A549 (cell line): ENCODE measurements around the gene PRAMEF15. TPM values are rescaled to one million over a fixed set of nuclear protein-coding genes. Genes with fewer than 3 reads are reported as not detected.
A peak's percentile ranks its signal among the peaks of the same experiment; 100 is the strongest.
"Not testable (repeated sequence)": the region's sequence is repeated elsewhere in the genome, so short reads cannot be mapped to it uniquely, and the experiment has no call there.

Experiments used
- ATAC-seq, 2 experiments: fragments of 200-7000 bp in 1 of 2; fragments of >200 bp in 1 of 2; cut with Nextera tagmentation in 1 of 2; cut with Tn5 transposase in 1 of 2; 3 replicates each; pipeline versions ENCODE4 v1.8.0 to v1.9.1; 2018 to 2020; ENCODE audit warnings: mild to moderate bottlenecking in 1 of 2, moderate library complexity in 1 of 2
- CTCF ChIA-PET: fragments of 300-600 bp; sonication (Branson Sonifier 250); formaldehyde crosslinking; extraction: SDS; loops from one replicate; lab custom pipeline; 2021; ENCODE audit warnings: antibody characterized with exemption, inconsistent platforms; lab: Yijun Ruan, JAX
- POLR2A ChIA-PET: fragments of 350-600 bp; formaldehyde crosslinking; extraction: SDS; loops from one replicate; lab custom pipeline; 2021; ENCODE audit warnings: antibody characterized with exemption, inconsistent platforms; lab: Yijun Ruan, JAX
- DNase-seq, 2 experiments: peaks; one replicate each; pipeline versions ENCODE4 v3.0.0 to v3.0.0-alpha.2; 2011 to 2016; ENCODE audit warnings: low read depth in 1 of 2, low spot score in 1 of 2
- FAIRE-seq: peaks from 2 replicates; lab custom pipeline; 2011; peaks lifted over from hg19 to GRCh38; lab: Jason Lieb, UNC
- H3K27ac ChIP-seq, 2 experiments: fragments of >200 bp; sonication (Bioruptor Twin); formaldehyde crosslinking; 3 replicates each; pipeline ENCODE4 v1.5.1; 2016 to 2017
- H3K4me1 ChIP-seq: fragments of >200 bp; sonication (Bioruptor Twin); formaldehyde crosslinking; 3 replicates; pipeline ENCODE4 v1.6.1; 2016
- H3K4me2 ChIP-seq: fragments of >200 bp; sonication (Bioruptor Twin); formaldehyde crosslinking; 3 replicates; pipeline ENCODE4 v1.6.1; 2016
- H3K4me3 ChIP-seq: fragments of >200 bp; sonication (Bioruptor Twin); formaldehyde crosslinking; 3 replicates; pipeline ENCODE4 v1.5.1; 2016
- H3K9me3 ChIP-seq: fragments of >200 bp; sonication (Bioruptor Twin); formaldehyde crosslinking; 3 replicates; pipeline ENCODE4 v1.6.1; 2016
- WGBS: methylation state at CpG from one replicate; pipeline ENCODE4 v1.1.6; 2017; ENCODE audit errors: missing lambda C conversion rate; 5-methylcytosine and 5-hydroxymethylcytosine counted together
- polyA minus RNA-seq: library from RNA; depleted of rRNA, polyadenylated mRNA; stranded (reverse); fragments of >200 nt; gene quantifications from 2 replicates; pipeline ENCODE4 v1.2.3, GENCODE V29; 2011; rRNA and poly(A)+ RNA removed
- polyA plus RNA-seq, 4 experiments: library from polyadenylated mRNA; depleted of rRNA in 3 of 4; stranded (reverse); fragments of >200 nt; fragmentation: RNase III in 1 of 4; extraction: RNeasy Plus Mini Kit Qiagen cat#74134 plus additional on column Dnase treatment in 1 of 4; gene quantifications; 2 replicates in 3 of 4; 3 replicates in 1 of 4; pipeline ENCODE4 v1.2.3, GENCODE V29; 2011 to 2017

PRAMEF15 gene
- not detected in 2 replicates for polyA plus RNA-seq (2011; rRNA removed)
- not detected in 2 replicates for polyA plus RNA-seq (2012; cell fraction: cytosol; rRNA removed)
- not detected in 2 replicates for polyA plus RNA-seq (2012; cell fraction: nucleus; rRNA removed)
- polyA plus RNA-seq (2017; fragmentation: RNase III; extraction: RNeasy Plus Mini Kit Qiagen cat#74134 plus additional on column Dnase treatment): not detected in 3 replicates
- polyA minus RNA-seq: not detected in 2 replicates

GRCh38 chr1:13315281-13315680, at the start of gene PRAMEF15:
PRAMEF15 (plus strand) TSS chr1:13315581; CDS start chr1:13318408, 2,827 bp downstream.
- WGBS: 0% methylated on average over 4 of the region's 4 CpGs
- CTCF ChIA-PET, H3K9me3 ChIP-seq, H3K4me2 ChIP-seq, H3K27ac ChIP-seq, POLR2A ChIA-PET, ATAC-seq, H3K4me3 ChIP-seq, H3K4me1 ChIP-seq, FAIRE-seq, DNase-seq: not testable (repeated sequence)

DNA sequence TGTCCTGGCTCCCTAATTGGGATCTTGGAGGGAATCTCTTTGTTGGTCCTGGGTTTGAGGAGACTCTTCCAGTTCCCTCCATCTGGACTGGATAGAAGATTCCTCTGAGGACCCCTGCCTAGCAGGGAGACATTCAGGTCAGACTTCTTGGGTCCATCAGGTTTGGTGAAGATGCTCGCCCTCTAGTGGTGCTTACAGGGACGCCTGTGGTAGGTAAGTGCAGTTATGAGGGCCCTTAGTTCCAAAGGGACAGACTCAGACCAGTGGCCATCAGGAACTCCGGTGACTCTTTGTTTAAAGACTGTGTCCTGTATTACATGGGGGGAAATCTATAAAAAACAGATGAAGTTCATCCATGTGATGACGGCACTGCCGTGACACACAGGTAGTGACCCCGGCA, 38.4 kb upstream of the PRAMEF15 start:
- peak in 1 of 2 experiments; percentile 65; a peak in 3 of 6 replicates for ATAC-seq
- H3K4me2 ChIP-seq, H3K4me1 ChIP-seq, H3K4me3 ChIP-seq, DNase-seq, CTCF ChIA-PET, POLR2A ChIA-PET, H3K27ac ChIP-seq, H3K9me3 ChIP-seq, FAIRE-seq: not testable (repeated sequence)
- WGBS: no CpG with 5 or more reads among the region's 6 CpGs

GRCh38 chr1:13279617-13280016, 35.8 kb upstream of the PRAMEF15 start:
- FAIRE-seq, H3K4me1 ChIP-seq, H3K27ac ChIP-seq, DNase-seq, H3K4me2 ChIP-seq, ATAC-seq, POLR2A ChIA-PET, H3K4me3 ChIP-seq, CTCF ChIA-PET, H3K9me3 ChIP-seq: not testable (repeated sequence)
- no CpG with 5 or more reads among the region's 3 CpGs for WGBS

DNA sequence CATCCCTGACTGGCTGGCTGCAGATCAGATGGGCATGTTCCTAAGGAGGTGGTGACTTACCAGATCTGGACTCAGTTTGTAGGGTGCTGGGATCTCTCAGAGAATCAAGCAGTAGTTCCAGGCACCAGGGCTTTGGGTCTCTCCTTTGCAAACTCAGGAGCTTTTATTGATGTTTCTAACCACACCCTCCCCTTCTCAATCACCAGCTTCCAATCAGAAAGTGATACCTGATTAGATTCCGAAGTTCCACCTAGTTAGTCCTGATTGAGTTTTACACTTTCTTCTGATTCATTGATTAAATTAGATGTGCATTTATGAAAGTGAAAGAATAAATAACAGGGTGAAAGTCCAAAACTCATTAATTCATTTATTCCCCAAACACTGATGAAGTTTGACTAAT, 30.3 kb upstream of the PRAMEF15 start, which contains the start of gene PRAMEF8:
Gene PRAMEF8, minus strand, starts transcription at position 101 of the 400 bp plus-strand sequence. CDS start 1,046 bp downstream, outside the sequence.
- POLR2A ChIA-PET, H3K4me2 ChIP-seq, H3K4me1 ChIP-seq, H3K27ac ChIP-seq, CTCF ChIA-PET, H3K4me3 ChIP-seq, H3K9me3 ChIP-seq, FAIRE-seq, ATAC-seq, DNase-seq: not testable (repeated sequence)
- no CpG with 5 or more reads among the region's 1 CpG for WGBS

GRCh38 chr1:13289030-13289429, 26.4 kb upstream of the PRAMEF15 start:
- CTCF ChIA-PET, POLR2A ChIA-PET, H3K4me3 ChIP-seq, H3K4me1 ChIP-seq, FAIRE-seq, H3K9me3 ChIP-seq, H3K27ac ChIP-seq, ATAC-seq, DNase-seq, H3K4me2 ChIP-seq: not testable (repeated sequence)
- 0% methylated on average over 2 of the region's 3 CpGs for WGBS

DNA sequence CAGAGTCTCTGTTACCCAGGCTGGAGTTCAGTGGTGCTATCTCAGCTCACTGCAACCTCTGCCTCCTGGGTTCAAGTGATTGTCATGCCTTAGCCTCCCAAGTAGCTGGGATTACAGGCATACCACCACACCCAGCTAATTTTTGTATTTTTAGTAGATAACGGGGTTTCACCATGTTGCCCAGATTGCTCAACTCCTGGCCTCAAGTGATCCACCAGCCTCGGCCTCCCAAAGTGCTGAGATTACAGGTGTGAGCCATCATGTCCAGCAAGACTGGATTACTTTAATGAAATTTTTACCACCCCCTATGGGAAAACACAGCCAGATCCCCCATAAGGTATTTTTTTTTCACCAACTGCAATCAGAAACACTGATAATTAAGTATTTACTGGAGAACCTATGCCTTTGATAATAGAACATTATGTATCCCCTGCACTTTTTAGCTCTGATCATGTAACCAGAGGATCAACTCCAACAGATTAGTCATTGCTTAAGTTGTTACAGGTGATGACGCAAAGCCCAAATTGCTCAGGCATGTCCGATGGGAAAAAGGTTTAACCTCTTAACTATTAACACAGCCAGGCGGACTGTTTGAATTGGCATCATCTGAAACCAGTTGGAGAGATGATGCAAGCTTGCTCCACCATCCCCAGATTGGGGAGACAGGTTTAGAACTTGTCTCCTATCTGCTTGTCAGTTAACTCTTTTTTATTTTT, 18.0 kb upstream of the PRAMEF15 start:
- H3K9me3 ChIP-seq, DNase-seq, H3K4me3 ChIP-seq, H3K4me1 ChIP-seq, POLR2A ChIA-PET, H3K4me2 ChIP-seq, ATAC-seq, CTCF ChIA-PET, H3K27ac ChIP-seq, FAIRE-seq: not testable (repeated sequence)
- WGBS: 8% methylated on average over 2 of the region's 5 CpGs

- H3K4me3 ChIP-seq, DNase-seq, POLR2A ChIA-PET, CTCF ChIA-PET, H3K4me2 ChIP-seq, H3K27ac ChIP-seq, H3K4me1 ChIP-seq, ATAC-seq, FAIRE-seq, H3K9me3 ChIP-seq: not testable (repeated sequence)
- no CpG with 5 or more reads among the region's 27 CpGs for WGBS
Measured at GRCh38 chr1:13298699-13299098, 16.7 kb upstream of the PRAMEF15 start.

- H3K4me1 ChIP-seq, H3K4me2 ChIP-seq, H3K4me3 ChIP-seq, POLR2A ChIA-PET, DNase-seq, H3K9me3 ChIP-seq, ATAC-seq, CTCF ChIA-PET, FAIRE-seq, H3K27ac ChIP-seq: not testable (repeated sequence)
Measured at GRCh38 chr1:13302197-13302596, 13.2 kb upstream of the PRAMEF15 start.

- CTCF ChIA-PET, H3K4me3 ChIP-seq, POLR2A ChIA-PET, H3K4me1 ChIP-seq, DNase-seq, H3K9me3 ChIP-seq, H3K27ac ChIP-seq, H3K4me2 ChIP-seq, FAIRE-seq, ATAC-seq: not testable (repeated sequence)
- WGBS: no CpG with 5 or more reads among the region's 1 CpG
Measured at GRCh38 chr1:13303239-13303638, 12.1 kb upstream of the PRAMEF15 start, which contains the start of gene PRAMEF33. PRAMEF33 (plus strand) TSS chr1:13303539; CDS start chr1:13305955, 2,416 bp downstream.

DNA sequence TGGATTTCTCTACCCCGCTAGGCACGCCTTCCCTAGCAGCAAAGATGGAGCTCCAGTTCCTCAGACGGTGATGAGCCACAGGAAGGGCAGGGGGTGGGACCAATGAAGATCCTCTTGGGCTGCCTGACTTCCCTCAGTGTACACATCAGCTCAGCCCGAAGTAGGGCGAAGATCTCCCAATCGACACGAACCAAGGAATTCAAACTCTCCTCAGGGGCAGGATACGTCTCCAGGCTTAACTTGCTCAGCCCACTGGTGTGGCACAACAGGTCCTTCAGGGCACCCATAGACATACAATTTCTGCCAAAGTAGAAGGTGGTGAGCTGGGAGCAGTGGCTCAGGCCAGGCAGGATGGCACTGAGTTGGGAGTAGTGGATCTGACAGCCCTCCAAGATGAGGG, 27.1 kb downstream of the PRAMEF15 start:
- H3K4me3 ChIP-seq, H3K27ac ChIP-seq, H3K4me1 ChIP-seq, H3K4me2 ChIP-seq, DNase-seq, FAIRE-seq, POLR2A ChIA-PET, H3K9me3 ChIP-seq, CTCF ChIA-PET, ATAC-seq: not testable (repeated sequence)
- WGBS: 3% methylated on average over 7 of the region's 8 CpGs

DNA sequence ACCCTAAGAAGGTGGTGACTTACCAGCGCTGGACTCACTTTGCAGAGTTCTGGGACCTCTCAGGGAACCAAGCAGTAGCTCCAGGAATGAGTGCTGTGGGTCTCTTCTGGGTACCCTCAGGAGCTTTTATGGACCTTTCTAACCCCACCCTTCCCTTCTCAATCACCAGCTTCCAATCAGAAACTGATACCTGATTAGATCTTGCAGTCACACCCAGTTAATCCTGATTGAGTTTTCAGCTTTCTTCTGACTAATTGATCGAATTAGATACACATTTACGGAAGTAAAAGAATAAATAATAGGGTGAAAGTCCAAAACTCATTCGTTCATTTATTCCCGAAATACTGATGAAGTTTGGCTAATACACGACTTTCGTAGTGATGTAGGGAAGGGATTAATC, 31.7 kb downstream of the PRAMEF15 start, which contains the start of gene PRAMEF14:
Gene PRAMEF14, minus strand, starts transcription at position 101 of the 400 bp plus-strand sequence. CDS start 1,820 bp downstream, outside the sequence.
- CTCF ChIA-PET, H3K4me1 ChIP-seq, FAIRE-seq, H3K27ac ChIP-seq, ATAC-seq, H3K4me2 ChIP-seq, DNase-seq, H3K9me3 ChIP-seq, POLR2A ChIA-PET, H3K4me3 ChIP-seq: not testable (repeated sequence)
- WGBS: 2% methylated on average over 7 of the region's 7 CpGs
